ENCODE measurements around the gene PLK2.

GRCh38 chr5:58458141-58458742 is 1.6 kb downstream of the PLK2 start:
- no peak for TF ChIP-seq POLR2AphosphoS5 (IDR thresholded peaks at IDR 0.05; ENCODE audit: borderline replicate concordance, low read depth, low read length)
- no peak for TF ChIP-seq EZH2 (IDR thresholded peaks at IDR 0.05)

All from SK-N-MC (cell line).